Activated CD4-positive, alpha-beta memory T cell treated with anti-CD3 and anti-CD28 coated beads, Interleukin-2, amount 10 ng/mL, durations not matched to agents 7 days and 5 days (primary cell): ENCODE measurements around the gene FBF1. TPM values are rescaled to one million over a fixed set of nuclear protein-coding genes. Genes with fewer than 3 reads are reported as not detected.
"Not testable (repeated sequence)": the region's sequence is repeated elsewhere in the genome, so short reads cannot be mapped to it uniquely, and the experiment has no call there.

Experiments used
- CTCF ChIA-PET: fragments of 350-600 bp; sonication (Branson Sonifier 250); formaldehyde crosslinking; loops from one replicate; lab custom pipeline; 2021; ENCODE audit warnings: antibody characterized with exemption, inconsistent platforms; lab: Charles Lee
- POLR2A ChIA-PET: fragments of 350-600 bp; sonication (Branson Sonifier 250); formaldehyde crosslinking; loops from one replicate; lab custom pipeline; 2021; ENCODE audit warnings: antibody characterized with exemption; lab: Charles Lee
- DNase-seq: peaks from one replicate; pipeline ENCODE4 v3.0.0-alpha.2; 2020
- H3K27ac Mint-ChIP-seq: one replicate; pipeline ENCODE4 v1.8.0; 2021; ENCODE audit warnings: mild to moderate bottlenecking, mixed read lengths
- H3K27me3 Mint-ChIP-seq: one replicate; pipeline ENCODE4 v1.8.0; 2021; ENCODE audit warnings: mixed read lengths
- H3K36me3 Mint-ChIP-seq: one replicate; pipeline ENCODE4 v1.8.0; 2021; ENCODE audit warnings: low read depth, mixed read lengths
- H3K4me1 Mint-ChIP-seq: one replicate; pipeline ENCODE4 v1.8.0; 2021; ENCODE audit warnings: mixed read lengths
- H3K4me3 Mint-ChIP-seq: one replicate; pipeline ENCODE4 v1.8.0; 2021; ENCODE audit warnings: mild to moderate bottlenecking, mixed read lengths
- H3K9me3 Mint-ChIP-seq: one replicate; pipeline ENCODE4 v1.8.0; 2021; ENCODE audit warnings: mixed read lengths
- total RNA-seq, 2 experiments: library from RNA; stranded (reverse); gene quantifications; one replicate each; pipeline ENCODE4 v1.2.3, GENCODE V29; 2021

Gene FBF1
- total RNA-seq, 2 experiments from 2014 or later, result 19.8 to 21.1 TPM

DNA sequence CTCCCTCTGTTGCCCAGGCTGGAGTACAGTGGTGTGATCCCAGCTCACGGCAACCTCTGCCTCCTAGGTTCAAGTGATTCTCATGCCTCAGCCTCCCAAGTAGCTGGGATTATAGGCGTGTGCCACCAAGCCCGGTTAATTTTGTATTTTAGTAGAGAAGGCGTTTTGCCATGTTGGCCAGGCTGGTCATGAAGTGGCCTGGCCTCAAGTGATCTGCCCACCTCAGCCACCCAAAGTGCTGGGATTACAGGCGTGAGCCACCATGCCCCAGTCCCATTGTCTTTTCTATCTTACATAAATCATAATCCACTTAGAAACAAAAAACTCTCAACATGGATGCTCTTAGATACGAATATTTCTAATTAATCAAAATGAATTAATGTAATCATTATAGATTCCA, 34.3 kb upstream of the FBF1 start:
- H3K27ac Mint-ChIP-seq, DNase-seq, H3K27me3 Mint-ChIP-seq, H3K9me3 Mint-ChIP-seq, H3K4me3 Mint-ChIP-seq, POLR2A ChIA-PET: not testable (repeated sequence)
- Mint-ChIP-seq H3K36me3 (peaks cover 28% of the 10 kb centered on the region), H3K4me1 (peaks cover 40% of the 10 kb centered on the region)
- CTCF ChIA-PET, result interaction anchor here (0.7 kb wide), 1 partner anchor 102 kb away, joined by 3 read pairs; no protein-coding TSS in a partner anchor

- no peak for DNase-seq
- peaks cover 14% of the 10 kb centered on the region for H3K4me1 Mint-ChIP-seq
- H3K4me3 Mint-ChIP-seq, result no peak overlapping the region
- CTCF ChIA-PET, result interaction anchor here (0.6 to 1.5 kb wide), 3 partner anchors 30 to 333 kb away, joined by 3 to 4 read pairs (median 3); partner anchors contain the start of gene CDK3
- POLR2A ChIA-PET, result interaction anchor here (1.5 kb wide), 1 partner anchor 8 kb away, joined by 5 read pairs; the partner anchor contains the start of genes ACOX1 and TEN1
- H3K9me3 Mint-ChIP-seq, result no peaks in the 10 kb centered on the region
- H3K36me3 Mint-ChIP-seq, result peaks cover 17% of the 10 kb centered on the region
- H3K27ac Mint-ChIP-seq, result no peak overlapping the region
- no peaks in the 10 kb centered on the region for H3K27me3 Mint-ChIP-seq
Measured at GRCh38 chr17:75970626-75971025, 29.8 kb upstream of the FBF1 start.

- Mint-ChIP-seq H3K36me3 (peaks cover 17% of the 10 kb centered on the region), H3K9me3 (no peaks in the 10 kb centered on the region), H3K27ac (no peak overlapping the region), H3K4me3 (no peak overlapping the region), H3K4me1 (peaks cover 12% of the 10 kb centered on the region), H3K27me3 (no peaks in the 10 kb centered on the region)
- POLR2A ChIA-PET, result interaction anchor here (1.5 kb wide), 1 partner anchor 9 kb away, joined by 5 read pairs; the partner anchor contains the start of genes ACOX1 and TEN1
- DNase-seq, result no peak
- CTCF ChIA-PET, result interaction anchor here (1.5 kb wide), 1 partner anchor 30 kb away, joined by 4 read pairs; the partner anchor contains the start of gene CDK3
Measured at GRCh38 chr17:75970011-75970523, 29.2 kb upstream of the FBF1 start.

GRCh38 chr17:75969044-75969443, 28.2 kb upstream of the FBF1 start:
- not testable (repeated sequence) for H3K4me3 Mint-ChIP-seq, H3K27me3 Mint-ChIP-seq, H3K27ac Mint-ChIP-seq, DNase-seq, H3K9me3 Mint-ChIP-seq
- ChIA-PET POLR2A (interaction anchor here (0.8 kb wide), 1 partner anchor 10 kb away, joined by 4 read pairs; the partner anchor contains the start of genes ACOX1 and TEN1), CTCF (interaction anchor here (1.0 kb wide), 1 partner anchor 31 kb away, joined by 3 read pairs; the partner anchor contains the start of gene CDK3)
- H3K36me3 Mint-ChIP-seq, result peaks cover 13% of the 10 kb centered on the region
- peaks cover 12% of the 10 kb centered on the region for H3K4me1 Mint-ChIP-seq

DNA sequence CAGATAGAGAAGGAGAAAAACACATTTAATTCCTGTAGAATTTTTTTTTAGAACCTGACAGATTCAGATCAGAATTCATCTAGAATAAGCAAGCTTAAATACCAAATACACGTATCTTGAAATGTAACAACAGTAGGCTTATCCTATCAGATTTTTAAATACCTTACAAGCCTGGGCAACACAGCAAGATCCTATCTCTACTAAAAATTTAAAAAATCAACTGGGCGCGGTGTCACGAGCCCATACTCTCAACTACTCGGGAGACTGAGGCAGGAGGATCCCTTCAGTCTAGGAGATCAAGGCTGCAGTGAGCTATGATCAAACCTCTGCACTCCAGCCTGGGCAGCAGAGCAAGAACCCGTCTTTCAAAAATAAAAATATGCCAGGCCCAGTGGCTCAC, 24.6 kb upstream of the FBF1 start:
- H3K4me1 Mint-ChIP-seq, result peaks cover 8% of the 10 kb centered on the region
- ChIA-PET POLR2A (interaction anchor here (1.6 kb wide), 1 partner anchor 13 kb away, joined by 5 read pairs; the partner anchor contains the start of genes ACOX1 and TEN1), CTCF (interaction anchor here (0.6 to 0.9 kb wide), 4 partner anchors 11 to 39 kb away, joined by 3 to 5 read pairs (median 4); partner anchors contain the start of gene ACOX1)
- H3K27me3 Mint-ChIP-seq, result no peaks in the 10 kb centered on the region
- no peak overlapping the region for H3K27ac Mint-ChIP-seq
- no peak overlapping the region for H3K4me3 Mint-ChIP-seq
- no peak for DNase-seq
- no peaks in the 10 kb centered on the region for H3K9me3 Mint-ChIP-seq
- no peaks in the 10 kb centered on the region for H3K36me3 Mint-ChIP-seq

GRCh38 chr17:75959839-75960511, 19.1 kb upstream of the FBF1 start:
- DNase-seq, result no peak
- H3K4me3 Mint-ChIP-seq, result no peak overlapping the region
- ChIA-PET CTCF (interaction anchor here (0.8 to 1.2 kb wide), 3 partner anchors 12 to 206 kb away, joined by 3 to 4 read pairs (median 3); partner anchors contain the start of gene CDK3), POLR2A (no interaction called here)
- no peaks in the 10 kb centered on the region for H3K9me3 Mint-ChIP-seq
- H3K4me1 Mint-ChIP-seq, result no peaks in the 10 kb centered on the region
- no peaks in the 10 kb centered on the region for H3K27me3 Mint-ChIP-seq
- H3K27ac Mint-ChIP-seq, result no peak overlapping the region
- H3K36me3 Mint-ChIP-seq, result peaks cover 18% of the 10 kb centered on the region

GRCh38 chr17:75959051-75959838, 18.4 kb upstream of the FBF1 start:
- Mint-ChIP-seq H3K4me3 (no peak overlapping the region), H3K9me3 (no peaks in the 10 kb centered on the region), H3K4me1 (no peaks in the 10 kb centered on the region), H3K27ac (no peak overlapping the region), H3K27me3 (no peaks in the 10 kb centered on the region), H3K36me3 (peaks cover 19% of the 10 kb centered on the region)
- ChIA-PET POLR2A (no interaction called here), CTCF (interaction anchor here (0.8 kb wide), 1 partner anchor 206 kb away, joined by 3 read pairs; no protein-coding TSS in a partner anchor)
- no peak for DNase-seq

DNA sequence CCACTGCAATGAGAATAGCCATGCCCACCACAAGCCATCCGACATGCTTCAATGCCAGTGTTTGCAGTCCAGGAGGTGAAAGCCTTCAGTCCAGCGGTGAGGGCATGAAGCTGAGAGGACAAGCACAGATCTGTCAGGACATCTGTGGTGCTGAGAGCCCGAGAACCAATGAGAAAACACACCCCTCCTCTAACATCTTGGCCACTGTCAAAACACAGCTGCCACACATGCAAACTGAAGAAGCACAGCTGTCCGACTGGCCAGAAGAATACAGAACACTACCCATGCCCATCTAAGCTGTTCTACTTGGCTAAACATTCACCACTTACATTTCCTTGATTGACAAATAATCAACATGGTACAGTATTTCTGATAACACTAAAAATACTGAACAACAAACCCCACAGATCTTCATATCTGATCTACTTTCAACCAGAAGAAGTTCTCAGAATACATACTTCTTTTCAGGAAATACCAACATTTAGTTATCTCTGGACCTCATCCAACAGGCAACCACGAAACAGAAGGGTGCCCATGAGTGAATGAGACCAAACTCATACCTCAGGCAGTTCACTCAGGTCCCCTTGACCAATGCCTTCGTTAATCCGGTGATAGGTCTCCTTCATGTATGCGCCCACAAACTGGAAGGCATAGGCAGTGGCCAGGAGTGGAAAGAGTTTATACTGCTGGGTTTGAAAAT, 10.2 kb upstream of the FBF1 start:
- Mint-ChIP-seq H3K36me3 (peaks cover 50% of the 10 kb centered on the region), H3K27ac (peak overlapping the region; percentile 55), H3K4me3 (no peak overlapping the region), H3K27me3 (no peaks in the 10 kb centered on the region), H3K4me1 (peaks cover 18% of the 10 kb centered on the region), H3K9me3 (no peaks in the 10 kb centered on the region)
- ChIA-PET CTCF (no interaction called here), POLR2A (interaction anchor here (2.2 kb wide), 1 partner anchor 10 kb away, joined by 8 read pairs; the partner anchor contains the start of gene FBF1)
- no peak for DNase-seq

DNA sequence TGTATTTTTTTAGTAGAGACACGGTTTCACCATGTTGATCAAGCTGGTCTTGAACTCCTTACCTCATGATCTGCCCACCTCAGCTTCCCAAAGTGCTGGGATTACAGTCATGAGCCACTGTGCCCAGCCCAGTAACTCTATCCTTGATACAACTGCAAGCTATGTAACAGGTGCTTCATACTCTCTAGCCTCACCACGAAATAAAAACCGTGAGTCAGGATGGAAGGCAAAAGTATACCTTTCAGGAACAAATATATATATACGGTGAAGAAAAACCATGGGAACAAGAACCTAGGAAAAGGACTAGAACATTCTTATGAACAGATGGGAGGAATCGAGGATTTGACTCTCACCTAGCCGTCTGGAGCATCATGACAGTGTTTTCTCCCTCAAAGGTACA, 9.6 kb upstream of the FBF1 start:
- no peak overlapping the region for H3K27ac Mint-ChIP-seq
- no peaks in the 10 kb centered on the region for H3K9me3 Mint-ChIP-seq
- peaks cover 18% of the 10 kb centered on the region for H3K4me1 Mint-ChIP-seq
- DNase-seq, result no peak
- no peaks in the 10 kb centered on the region for H3K27me3 Mint-ChIP-seq
- peaks cover 46% of the 10 kb centered on the region for H3K36me3 Mint-ChIP-seq
- POLR2A ChIA-PET, result interaction anchor here (1.0 to 2.2 kb wide), 2 partner anchors 9 to 10 kb away, joined by 6 to 8 read pairs; partner anchors contain the start of gene FBF1
- H3K4me3 Mint-ChIP-seq, result no peak overlapping the region
- CTCF ChIA-PET, result no interaction called here

GRCh38 chr17:75945211-75945610, 4.4 kb upstream of the FBF1 start:
- ChIA-PET CTCF (no interaction called here), POLR2A (no interaction called here)
- no peak overlapping the region for H3K27ac Mint-ChIP-seq

DNA sequence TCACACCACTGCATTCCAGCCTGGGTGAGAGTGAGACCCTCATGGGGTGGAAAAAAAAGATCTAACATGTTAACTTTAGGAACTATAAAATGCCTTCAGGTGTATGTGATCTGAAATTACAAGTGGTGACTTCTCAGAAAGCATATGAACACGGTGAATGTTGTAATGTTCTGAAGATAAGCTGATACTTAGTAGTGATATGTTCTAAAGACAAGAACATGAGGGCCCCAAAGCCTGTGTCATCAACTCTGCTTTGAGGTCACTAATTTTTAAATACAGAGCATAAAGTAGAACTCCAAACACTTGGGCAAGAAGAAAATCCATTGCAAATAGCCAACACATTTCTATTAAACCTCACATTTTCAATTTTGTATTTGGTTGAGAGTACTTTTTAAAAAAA, 2.6 kb upstream of the FBF1 start:
- DNase-seq, result no peak
- Mint-ChIP-seq H3K4me3 (no peak overlapping the region), H3K9me3 (no peaks in the 10 kb centered on the region), H3K27me3 (no peaks in the 10 kb centered on the region), H3K27ac (no peak overlapping the region), H3K4me1 (peaks cover 15% of the 10 kb centered on the region), H3K36me3 (peaks cover 10% of the 10 kb centered on the region)
- ChIA-PET POLR2A (no interaction called here), CTCF (interaction anchor here (1.8 kb wide), 1 partner anchor 621 kb away, joined by 3 read pairs; no protein-coding TSS in a partner anchor)

More at GRCh38 chr17:75945211-75945610, 4.4 kb upstream of the FBF1 start:
- H3K9me3 Mint-ChIP-seq, result no peaks in the 10 kb centered on the region
- H3K4me1 Mint-ChIP-seq, result peaks cover 12% of the 10 kb centered on the region
- peaks cover 22% of the 10 kb centered on the region for H3K36me3 Mint-ChIP-seq
- no peak overlapping the region for H3K4me3 Mint-ChIP-seq
- no peaks in the 10 kb centered on the region for H3K27me3 Mint-ChIP-seq
- DNase-seq, result no peak

DNA sequence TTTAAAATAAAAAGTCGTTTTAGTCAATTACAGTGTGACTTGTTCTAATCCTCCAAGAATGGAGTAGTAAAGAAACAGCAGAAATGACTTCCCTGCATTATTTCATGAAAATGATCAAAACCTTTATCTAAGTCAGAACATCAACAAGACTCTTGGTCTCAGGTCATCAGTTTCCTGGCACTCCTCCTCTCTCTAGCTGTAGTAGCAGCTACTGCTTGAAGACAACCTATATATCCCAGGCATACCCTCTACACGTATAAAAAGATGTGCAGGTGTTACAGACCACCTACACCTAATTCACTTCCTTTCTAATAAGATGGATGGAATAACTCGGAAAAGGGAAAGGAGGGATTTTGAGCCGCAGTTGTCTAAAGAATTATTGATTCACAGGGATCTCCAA, 1.6 kb upstream of the FBF1 start:
- DNase-seq, result no peak
- H3K27me3 Mint-ChIP-seq, result no peaks in the 10 kb centered on the region
- H3K4me3 Mint-ChIP-seq, result no peak overlapping the region
- POLR2A ChIA-PET, result no interaction called here
- H3K4me1 Mint-ChIP-seq, result peaks cover 15% of the 10 kb centered on the region
- H3K36me3 Mint-ChIP-seq, result peaks cover 9% of the 10 kb centered on the region
- CTCF ChIA-PET, result interaction anchor here (0.7 to 1.8 kb wide), 2 partner anchors 488 to 620 kb away, joined by 3 to 5 read pairs; no protein-coding TSS in a partner anchor
- no peak overlapping the region for H3K27ac Mint-ChIP-seq
- no peaks in the 10 kb centered on the region for H3K9me3 Mint-ChIP-seq
